A673 (cell line): Measurements from ENCODE around the gene LGALS14.

Source experiments
- EZH2 ChIP-seq: fragments of 200-600 bp; sonication (generic); IDR thresholded peaks from 2 replicates; pipeline ENCODE4 v1.6.1; 2017; ENCODE audit warnings: borderline replicate concordance, low read depth, mild to moderate bottlenecking, mixed read lengths, antibody characterized with exemption, low read length; ENCODE audit not compliant: poor library complexity, severe bottlenecking
- TF ChIP-seq, protein P1 (sequence below): fragments of 300-800, 200-600 bp; sonication (generic); conservative IDR thresholded peaks from 2 replicates; pipeline ENCODE4 v1.5.1; 2017; ENCODE audit warnings: low read depth, mild to moderate bottlenecking, antibody characterized with exemption, low read length, moderate library complexity, mixed read lengths

DNA sequence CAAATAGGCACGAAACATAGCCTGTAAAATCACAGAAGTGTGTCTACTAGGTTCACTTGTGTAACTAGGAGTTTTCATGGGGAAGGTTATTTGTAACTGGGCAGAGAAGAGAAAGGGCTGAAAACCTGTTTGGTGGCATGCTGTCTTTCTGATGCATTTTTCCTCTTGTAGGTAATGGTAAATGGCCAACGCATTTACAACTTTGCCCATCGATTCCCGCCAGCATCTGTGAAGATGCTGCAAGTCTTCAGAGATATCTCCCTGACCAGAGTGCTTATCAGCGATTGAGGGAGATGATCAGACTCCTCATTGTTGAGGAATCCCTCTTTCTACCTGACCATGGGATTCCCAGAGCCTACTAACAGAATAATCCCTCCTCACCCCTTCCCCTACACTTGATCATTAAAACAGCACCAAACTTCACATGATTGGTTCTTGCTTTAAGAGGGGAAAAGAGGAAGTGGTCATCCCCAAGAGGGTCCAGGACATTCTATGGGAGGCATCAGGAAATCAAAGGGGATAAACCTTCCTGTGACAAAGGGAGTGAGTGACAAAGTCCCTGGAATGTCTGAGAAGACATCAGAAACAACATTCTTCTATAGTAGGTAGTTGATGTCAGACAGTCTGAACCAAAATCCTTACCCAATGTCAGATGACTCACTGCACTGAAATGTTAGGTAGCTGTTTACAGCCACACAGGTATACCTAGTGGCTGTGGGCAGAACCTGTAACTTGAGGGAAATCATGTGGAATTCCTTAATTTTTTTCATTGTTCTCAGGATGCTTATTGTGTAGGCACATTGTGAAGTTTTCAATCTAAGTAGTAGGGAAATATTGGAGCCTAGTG is 5.0 kb downstream of the LGALS14 start:
- TF ChIP-seq, protein P1, sequence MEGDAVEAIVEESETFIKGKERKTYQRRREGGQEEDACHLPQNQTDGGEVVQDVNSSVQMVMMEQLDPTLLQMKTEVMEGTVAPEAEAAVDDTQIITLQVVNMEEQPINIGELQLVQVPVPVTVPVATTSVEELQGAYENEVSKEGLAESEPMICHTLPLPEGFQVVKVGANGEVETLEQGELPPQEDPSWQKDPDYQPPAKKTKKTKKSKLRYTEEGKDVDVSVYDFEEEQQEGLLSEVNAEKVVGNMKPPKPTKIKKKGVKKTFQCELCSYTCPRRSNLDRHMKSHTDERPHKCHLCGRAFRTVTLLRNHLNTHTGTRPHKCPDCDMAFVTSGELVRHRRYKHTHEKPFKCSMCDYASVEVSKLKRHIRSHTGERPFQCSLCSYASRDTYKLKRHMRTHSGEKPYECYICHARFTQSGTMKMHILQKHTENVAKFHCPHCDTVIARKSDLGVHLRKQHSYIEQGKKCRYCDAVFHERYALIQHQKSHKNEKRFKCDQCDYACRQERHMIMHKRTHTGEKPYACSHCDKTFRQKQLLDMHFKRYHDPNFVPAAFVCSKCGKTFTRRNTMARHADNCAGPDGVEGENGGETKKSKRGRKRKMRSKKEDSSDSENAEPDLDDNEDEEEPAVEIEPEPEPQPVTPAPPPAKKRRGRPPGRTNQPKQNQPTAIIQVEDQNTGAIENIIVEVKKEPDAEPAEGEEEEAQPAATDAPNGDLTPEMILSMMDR = no peak
- TF ChIP-seq EZH2 = no peak
